Activated CD4-positive, CD25-positive, alpha-beta regulatory T cell treated with anti-CD3 and anti-CD28 coated beads, Interleukin-2, amount 50 U/mL, for 72 hours (primary cell): ENCODE measurements around the gene RAB19.
"Not testable (repeated sequence)": the region's sequence is repeated elsewhere in the genome, so short reads cannot be mapped to it uniquely, and the experiment has no call there.

ENCODE experiments used
- DNase-seq: peaks from one replicate; pipeline ENCODE4 v3.0.0; 2021

Gene RAB19

GRCh38 chr7:140453785-140454656 lies 50.2 kb downstream of the RAB19 start:
- not testable (repeated sequence) for DNase-seq

GRCh38 chr7:140454657-140455015 lies 50.8 kb downstream of the RAB19 start:
- DNase-seq, result no peak

- no peak for DNase-seq
Observed at GRCh38 chr7:140455743-140456142, 51.9 kb downstream of the RAB19 start.

GRCh38 chr7:140456551-140457051 lies 52.7 kb downstream of the RAB19 start:
- no peak for DNase-seq

GRCh38 chr7:140458201-140458600 lies 54.3 kb downstream of the RAB19 start:
- DNase-seq, result no peak

GRCh38 chr7:140458916-140459315 lies 55.1 kb downstream of the RAB19 start:
- DNase-seq, result no peak

- no peak for DNase-seq
Observed at GRCh38 chr7:140463111-140463510, 59.3 kb downstream of the RAB19 start.

GRCh38 chr7:140475747-140476333 lies 72.0 kb downstream of the RAB19 start:
- DNase-seq, result no peak

- DNase-seq, result no peak
Observed at GRCh38 chr7:140476698-140477261, 72.9 kb downstream of the RAB19 start.
